ENCODE data around the gene DVL2.
A peak's percentile ranks its signal among the peaks of the same experiment; 100 is the strongest.

Gene DVL2

DNA sequence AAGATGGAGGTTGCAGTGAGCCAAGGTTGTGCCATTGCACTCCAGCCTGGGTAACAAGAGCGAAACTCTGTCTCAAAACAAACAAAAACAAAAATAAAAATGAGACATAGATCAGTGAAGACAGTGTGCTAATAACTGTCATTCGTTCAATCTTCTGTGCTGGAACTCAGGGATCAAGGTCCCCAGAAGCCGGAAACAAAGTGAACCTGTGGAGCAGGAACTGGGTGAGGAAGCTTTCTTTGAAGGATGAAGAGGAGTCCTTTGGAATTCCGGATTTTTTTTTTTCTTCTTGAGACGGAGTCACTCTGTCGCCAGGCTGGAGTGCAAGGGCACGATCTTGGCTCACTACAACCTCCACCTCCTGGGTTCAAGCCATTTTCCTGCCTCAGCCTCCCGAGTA is 45.1 kb upstream of the DVL2 start:
- TF ChIP-seq, protein P1, sequence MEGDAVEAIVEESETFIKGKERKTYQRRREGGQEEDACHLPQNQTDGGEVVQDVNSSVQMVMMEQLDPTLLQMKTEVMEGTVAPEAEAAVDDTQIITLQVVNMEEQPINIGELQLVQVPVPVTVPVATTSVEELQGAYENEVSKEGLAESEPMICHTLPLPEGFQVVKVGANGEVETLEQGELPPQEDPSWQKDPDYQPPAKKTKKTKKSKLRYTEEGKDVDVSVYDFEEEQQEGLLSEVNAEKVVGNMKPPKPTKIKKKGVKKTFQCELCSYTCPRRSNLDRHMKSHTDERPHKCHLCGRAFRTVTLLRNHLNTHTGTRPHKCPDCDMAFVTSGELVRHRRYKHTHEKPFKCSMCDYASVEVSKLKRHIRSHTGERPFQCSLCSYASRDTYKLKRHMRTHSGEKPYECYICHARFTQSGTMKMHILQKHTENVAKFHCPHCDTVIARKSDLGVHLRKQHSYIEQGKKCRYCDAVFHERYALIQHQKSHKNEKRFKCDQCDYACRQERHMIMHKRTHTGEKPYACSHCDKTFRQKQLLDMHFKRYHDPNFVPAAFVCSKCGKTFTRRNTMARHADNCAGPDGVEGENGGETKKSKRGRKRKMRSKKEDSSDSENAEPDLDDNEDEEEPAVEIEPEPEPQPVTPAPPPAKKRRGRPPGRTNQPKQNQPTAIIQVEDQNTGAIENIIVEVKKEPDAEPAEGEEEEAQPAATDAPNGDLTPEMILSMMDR (IDR thresholded peaks at IDR 0.05; ENCODE audit: extremely low read depth, missing control alignments), result no peak
- no peak for DNase-seq (ENCODE audit: low spot score)

DNA sequence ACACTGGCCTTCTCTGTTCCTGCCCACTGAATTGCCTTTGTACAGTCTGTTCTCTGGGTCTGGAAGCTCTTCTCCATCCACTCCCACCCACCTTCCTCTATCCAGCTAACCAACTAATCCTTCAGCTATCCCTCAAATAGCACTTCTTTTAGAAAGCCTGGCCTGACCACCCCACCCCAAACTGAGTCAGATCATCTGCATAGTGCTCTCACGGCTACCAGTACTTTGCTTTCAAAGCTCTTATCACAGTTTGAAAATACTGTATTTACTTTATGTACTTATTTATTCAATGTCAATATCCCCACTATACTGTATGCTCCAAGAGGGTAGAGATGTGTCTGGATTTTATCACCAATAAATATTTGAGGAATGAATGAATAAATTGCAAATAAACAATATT is 32.5 kb upstream of the DVL2 start:
- TF ChIP-seq, protein P1 (IDR thresholded peaks at IDR 0.05; ENCODE audit: extremely low read depth, missing control alignments), result no peak
- no peak for DNase-seq (ENCODE audit: low spot score)

DNA sequence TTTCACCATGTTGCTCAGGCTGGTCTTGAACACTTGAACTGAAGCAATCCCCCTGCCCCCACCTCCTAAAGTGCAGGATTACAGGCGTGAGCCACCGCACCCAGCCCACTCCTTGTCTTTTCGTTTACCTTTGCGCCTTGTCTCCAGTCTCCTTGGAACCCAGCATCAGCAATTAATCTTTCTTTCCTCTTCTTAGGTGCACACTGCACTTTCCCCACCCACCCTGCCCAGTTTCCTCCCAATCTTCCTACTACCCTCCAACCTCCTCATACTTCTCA is 29.4 kb upstream of the DVL2 start:
- TF ChIP-seq, protein P1 (IDR thresholded peaks at IDR 0.05; ENCODE audit: extremely low read depth, missing control alignments), result no peak
- DNase-seq (ENCODE audit: low spot score), result no peak

DNA sequence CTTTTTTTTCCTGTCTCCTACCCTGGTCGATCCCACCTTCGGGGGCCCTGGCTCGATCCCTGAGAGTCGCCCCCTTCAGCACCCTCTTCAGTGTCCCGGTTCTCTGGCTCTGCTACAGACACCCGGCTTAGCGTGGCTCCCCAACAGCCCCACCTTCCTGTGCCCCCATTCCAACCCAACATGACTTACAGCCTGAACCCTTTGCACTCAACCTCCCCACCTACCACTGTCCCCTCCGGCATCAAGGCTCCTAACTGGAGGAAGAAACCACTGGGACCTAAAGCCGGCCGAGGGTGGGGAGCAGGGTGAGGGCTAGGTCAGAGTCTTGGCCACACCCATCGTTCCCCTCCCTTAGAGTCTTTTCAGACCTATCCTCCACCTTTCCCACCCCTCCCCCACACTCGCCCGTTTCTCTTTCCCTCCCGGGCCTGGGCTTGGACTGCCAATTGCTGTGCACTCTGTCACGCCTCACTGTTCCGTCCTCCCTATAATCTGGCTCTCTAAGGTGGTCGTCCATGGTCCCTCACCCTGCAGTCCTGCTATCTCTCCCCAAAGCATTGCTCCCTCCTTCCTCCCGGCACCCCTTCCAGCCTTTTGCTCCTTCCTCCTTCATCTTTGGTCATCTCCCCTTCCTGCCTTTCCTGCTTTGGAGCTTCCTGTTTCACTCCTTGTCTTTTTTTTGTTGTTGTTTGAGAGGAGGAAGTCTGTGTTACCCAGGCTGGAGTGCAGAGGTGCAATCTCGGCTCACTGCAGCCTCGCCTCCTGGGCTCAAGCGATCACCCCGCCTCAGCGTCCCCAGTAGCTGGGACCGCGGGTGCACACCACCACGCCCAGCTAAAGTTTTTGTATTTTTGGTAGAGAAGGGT is 28.9 kb upstream of the DVL2 start:
- TF ChIP-seq, protein P1 (IDR thresholded peaks at IDR 0.05; ENCODE audit: extremely low read depth, missing control alignments), result no peak

DNA sequence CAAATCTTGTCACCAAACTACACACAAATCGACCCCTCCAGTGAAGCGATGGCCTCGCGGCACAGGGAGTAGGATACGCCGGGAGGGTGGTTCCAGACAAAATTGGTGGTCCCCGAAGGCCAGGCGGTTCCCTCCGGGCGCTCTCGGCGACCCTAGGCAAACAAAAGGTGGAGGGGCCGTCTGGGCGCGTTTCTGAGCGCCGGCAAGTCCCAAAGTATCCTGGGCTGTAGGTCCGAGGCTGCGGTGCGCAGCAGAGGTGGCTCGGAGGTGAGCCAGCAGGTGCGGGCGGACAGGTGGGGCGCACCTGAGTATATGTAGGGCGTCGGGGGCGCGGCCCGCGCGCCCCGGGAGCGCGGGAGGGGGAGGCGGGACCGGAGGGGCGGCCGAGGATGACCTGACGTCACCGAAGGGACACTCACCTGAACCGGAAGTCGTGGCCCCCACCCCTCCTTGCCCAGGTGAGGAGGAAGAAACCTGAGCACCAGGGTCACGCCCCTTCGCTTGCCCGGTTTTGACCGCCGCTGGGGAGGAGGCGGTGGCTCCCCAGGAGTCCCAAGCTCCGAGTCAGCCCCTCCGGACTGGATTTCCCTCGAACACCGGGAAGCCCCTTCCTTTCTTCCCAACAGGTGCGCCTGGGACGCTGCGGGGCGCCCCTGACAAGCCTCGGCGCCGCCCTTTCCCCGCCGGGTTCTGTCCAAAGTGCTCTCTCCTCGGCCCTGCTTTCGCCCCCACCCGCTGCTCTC is 28.0 kb upstream of the DVL2 start, which contains the start of gene CLDN7:
CLDN7 (minus strand) TSS at position 287 of the 743 bp plus-strand sequence. CDS start 435 bp downstream, outside the sequence.
- DNase-seq (ENCODE audit: low spot score), result peak; percentile 55
- TF ChIP-seq, protein P1 (IDR thresholded peaks at IDR 0.05; ENCODE audit: extremely low read depth, missing control alignments), result no peak

More for the DNA sequence above, 28.9 kb upstream of the DVL2 start:
- peak; percentile 40 for DNase-seq (ENCODE audit: low spot score)

DNA sequence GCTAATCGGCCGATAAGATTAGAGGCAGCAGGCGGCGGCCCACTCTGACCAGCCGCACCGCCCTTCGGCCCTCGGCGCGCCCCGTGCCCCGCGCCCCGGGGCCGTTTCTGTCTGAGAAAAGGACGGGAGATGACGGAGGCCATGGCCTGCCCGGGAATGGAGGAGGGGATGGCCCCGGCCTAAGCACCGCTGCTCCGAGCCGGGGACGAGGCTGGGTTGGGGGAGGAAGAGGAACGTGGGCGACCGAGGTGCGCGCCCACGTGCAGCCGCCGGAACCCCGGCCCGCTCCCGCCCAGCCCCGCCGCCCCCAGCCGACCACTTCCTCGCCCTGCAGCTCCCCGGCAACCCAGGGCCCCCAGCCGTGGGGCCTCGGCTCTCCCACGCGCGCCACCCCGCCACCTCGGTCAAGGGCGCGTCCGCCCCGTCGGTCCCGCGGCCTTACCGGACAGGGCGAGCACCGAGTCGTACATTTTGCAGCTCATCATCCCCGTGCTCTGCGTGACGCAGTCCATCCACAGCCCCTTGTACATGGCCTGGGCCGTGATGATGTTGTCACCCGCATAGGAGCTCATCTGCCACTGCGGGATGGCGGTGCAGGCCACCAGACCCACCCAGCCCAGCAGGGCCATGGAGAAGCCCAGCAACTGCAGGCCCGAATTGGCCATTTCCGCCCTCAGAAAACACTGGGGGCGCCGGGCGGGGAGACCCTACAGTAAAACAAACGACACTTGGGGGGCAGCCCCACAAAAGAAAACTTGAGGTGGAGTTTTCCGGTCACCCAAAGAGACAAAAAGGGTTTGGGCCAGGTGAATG is 27.3 kb upstream of the DVL2 start:
- TF ChIP-seq, protein P1 (IDR thresholded peaks at IDR 0.05; ENCODE audit: extremely low read depth, missing control alignments), result no peak
- peak; percentile 76 for DNase-seq (ENCODE audit: low spot score)

All from GM20000 (cell line).